Stimulated activated CD4-positive, alpha-beta T cell treated with anti-CD3 and anti-CD28 coated beads, Interleukin-2, amount 100 ng/mL, for 4 hours (primary cell): ENCODE results near the gene PHLDB3.

Experiments
- DNase-seq: peaks from one replicate; pipeline ENCODE4 v3.0.0-alpha.2; 2020; ENCODE audit warnings: low read depth

PHLDB3 gene

GRCh38 chr19:43496960-43497359, 7.6 kb downstream of the PHLDB3 start:
- no peak for DNase-seq

GRCh38 chr19:43495082-43495481, 9.5 kb downstream of the PHLDB3 start:
- DNase-seq: no peak

GRCh38 chr19:43490759-43491158, 13.8 kb downstream of the PHLDB3 start:
- no peak for DNase-seq

- DNase-seq: no peak
These were observed 14.5 kb downstream of the PHLDB3 start for GRCh38 chr19:43489979-43490599.

- no peak for DNase-seq
These were observed 15.2 kb downstream of the PHLDB3 start for GRCh38 chr19:43489310-43489709.

GRCh38 chr19:43488179-43488578, 16.4 kb downstream of the PHLDB3 start:
- no peak for DNase-seq

- DNase-seq: no peak
These were observed 18.1 kb downstream of the PHLDB3 start for GRCh38 chr19:43486412-43486811.

- DNase-seq: no peak
These were observed 18.6 kb downstream of the PHLDB3 start for GRCh38 chr19:43485951-43486350.

GRCh38 chr19:43483281-43483680, 21.3 kb downstream of the PHLDB3 start:
- no peak for DNase-seq

GRCh38 chr19:43482193-43482592, 22.4 kb downstream of the PHLDB3 start:
- DNase-seq: no peak

GRCh38 chr19:43481701-43482100, 22.8 kb downstream of the PHLDB3 start:
- no peak for DNase-seq

- no peak for DNase-seq
These were observed 24.0 kb downstream of the PHLDB3 start for GRCh38 chr19:43480574-43480973.

- DNase-seq: no peak
These were observed 24.5 kb downstream of the PHLDB3 start for GRCh38 chr19:43479961-43480561.

- no peak for DNase-seq
These were observed 25.3 kb downstream of the PHLDB3 start for GRCh38 chr19:43479226-43479625.

GRCh38 chr19:43478323-43478722, 26.2 kb downstream of the PHLDB3 start:
- DNase-seq: no peak

- DNase-seq: no peak
These were observed 27.9 kb downstream of the PHLDB3 start for GRCh38 chr19:43476606-43477005.

- DNase-seq: peak; percentile 95
These were observed 29.4 kb downstream of the PHLDB3 start for GRCh38 chr19:43474986-43475705.

GRCh38 chr19:43474487-43474886, 30.1 kb downstream of the PHLDB3 start:
- DNase-seq: no peak

- no peak for DNase-seq
These were observed 33.5 kb downstream of the PHLDB3 start for GRCh38 chr19:43471091-43471490.

GRCh38 chr19:43470288-43470687, 34.3 kb downstream of the PHLDB3 start:
- peak; percentile 65 for DNase-seq

- no peak for DNase-seq
These were observed 35.4 kb downstream of the PHLDB3 start for GRCh38 chr19:43469160-43469480.

- DNase-seq: no peak
These were observed 36.0 kb downstream of the PHLDB3 start for GRCh38 chr19:43468354-43469159.

- DNase-seq: no peak
These were observed 36.8 kb downstream of the PHLDB3 start for GRCh38 chr19:43467730-43468129.
